HepG2 (cell line): ENCODE results near the gene MOCS1. TPM values are rescaled to one million over a fixed set of nuclear protein-coding genes. Genes with fewer than 3 reads are reported as not detected.

ENCODE experiments used
- ATAC-seq: fragments of 200-7000 bp; cut with Tn5 transposase; 3 replicates; pipeline ENCODE4 v1.9.1; 2020; ENCODE audit warnings: mild to moderate bottlenecking, moderate library complexity
- BruUV-seq: library from RNA; stranded (reverse); fragments of 400-500 nt; replicated peaks from 2 replicates; lab custom pipeline; 2021; lab: Mats Ljungman, UMichigan
- CTCF ChIA-PET: fragments of 300-600 bp; formaldehyde crosslinking; extraction: SDS; loops from one replicate; lab custom pipeline; 2021; ENCODE audit warnings: low total read pairs, inconsistent platforms, low intra/inter-chr PET ratio; lab: Yijun Ruan, JAX
- POLR2A ChIA-PET: fragments of 350-600 bp; sonication (Branson Sonifier 250); formaldehyde crosslinking; loops from one replicate; lab custom pipeline; 2020; ENCODE audit warnings: antibody characterized with exemption, inconsistent platforms; lab: Yijun Ruan, JAX
- DNase-seq: peaks from one replicate; pipeline ENCODE4 v3.0.0-alpha.2; 2015; ENCODE audit warnings: low spot score
- FAIRE-seq: peaks from 3 replicates; lab custom pipeline; 2011; peaks lifted over from hg19 to GRCh38; lab: Jason Lieb, UNC
- H2AFZ ChIP-seq: one replicate; pipeline ENCODE4 v1.6.1; 2011; ENCODE audit warnings: low read length, inconsistent platforms
- H3K27ac ChIP-seq: fragments of 300-600 bp; 3 replicates; pipeline ENCODE4 v1.8.0; 2011; ENCODE audit warnings: mixed run types, mild to moderate bottlenecking, mixed read lengths, low read length, inconsistent platforms; ENCODE audit not compliant: insufficient read depth; ENCODE audit errors: extremely low read length
- H3K27me3 ChIP-seq, 2 experiments: fragments of 200-600 bp in 1 of 2; 2 replicates in 1 of 2; 3 replicates in 1 of 2; pipeline versions ENCODE4 v1.6.0 to v1.8.0; 2011; ENCODE audit warnings: low read length in 2 of 2, mild to moderate bottlenecking in 2 of 2, moderate library complexity in 2 of 2, inconsistent platforms in 1 of 2; ENCODE audit not compliant: insufficient read depth in 2 of 2, control insufficient read depth in 1 of 2
- H3K36me3 ChIP-seq, 2 experiments: fragments of 200-600 bp in 1 of 2; replicated peaks in 1 of 2; 2 replicates in 1 of 2; 3 replicates in 1 of 2; pipeline versions ENCODE4 v1.5.1 to v1.8.0; 2011; ENCODE audit warnings: low read length in 2 of 2, inconsistent platforms in 1 of 2; ENCODE audit not compliant: insufficient read depth in 2 of 2, control insufficient read depth in 1 of 2
- H3K4me1 ChIP-seq: 2 replicates; pipeline ENCODE4 v1.5.1; 2012; ENCODE audit warnings: low read length, inconsistent platforms; ENCODE audit not compliant: insufficient read depth
- H3K4me2 ChIP-seq: 2 replicates; pipeline ENCODE4 v1.6.0; 2011; ENCODE audit warnings: low read depth, low read length, inconsistent platforms
- H3K4me3 ChIP-seq, 3 experiments: fragments of 200-600 bp in 1 of 3; sonication (generic), shearing (Covaris generic) in 1 of 3; replicated peaks in 1 of 3; 2 replicates each; pipeline ENCODE4 v1.5.1; 2011 to 2016; ENCODE audit warnings: low read length in 3 of 3, inconsistent platforms in 2 of 3, low read depth in 2 of 3, mild to moderate bottlenecking in 2 of 3, control low read depth in 1 of 3, mixed read lengths in 1 of 3; ENCODE audit not compliant: insufficient read depth in 1 of 3
- H3K79me2 ChIP-seq: one replicate; pipeline ENCODE4 v1.6.1; 2011; ENCODE audit warnings: low read length, inconsistent platforms; ENCODE audit not compliant: insufficient read depth
- H3K9ac ChIP-seq: 2 replicates; pipeline ENCODE4 v1.6.0; 2011; ENCODE audit warnings: mild to moderate bottlenecking, low read depth, low read length, inconsistent platforms; ENCODE audit not compliant: insufficient read depth
- H3K9me3 ChIP-seq: 2 replicates; pipeline ENCODE4 v1.5.1; 2012; ENCODE audit warnings: mild to moderate bottlenecking, low read length
- H4K20me1 ChIP-seq: 2 replicates; pipeline ENCODE4 v1.6.0; 2011; ENCODE audit warnings: inconsistent platforms, mild to moderate bottlenecking, low read length, moderate library complexity; ENCODE audit not compliant: insufficient read depth
- ARNTL ChIP-seq: sonication (generic); formaldehyde crosslinking; IDR thresholded peaks from 2 replicates; pipeline ENCODE4 v1.4.0; 2020; ENCODE audit warnings: mild to moderate bottlenecking, missing genetic modification reagents
- ATF6 ChIP-seq: sonication (generic); formaldehyde crosslinking; conservative IDR thresholded peaks from 2 replicates; pipeline ENCODE4 v1.4.0; 2020; ENCODE audit warnings: missing genetic modification reagents
- GATA4 ChIP-seq: sonication (generic); IDR thresholded peaks from 2 replicates; pipeline ENCODE4 v1.6.1; 2016; ENCODE audit warnings: antibody characterized with exemption, low read depth, borderline replicate concordance
- GTF2F1 ChIP-seq: fragments of 150-350 bp; IDR thresholded peaks from 2 replicates; pipeline ENCODE4 v1.6.1; 2014; ENCODE audit warnings: low read length
- ISL2 ChIP-seq: sonication (generic); formaldehyde crosslinking; IDR thresholded peaks from 2 replicates; pipeline ENCODE4 v1.5.0; 2020; ENCODE audit warnings: missing genetic modification reagents
- JUND ChIP-seq: sonication (generic); formaldehyde crosslinking; IDR thresholded peaks from 2 replicates; pipeline ENCODE4 v1.8.0; 2022; ENCODE audit warnings: mild to moderate bottlenecking, missing genetic modification reagents
- KDM4B ChIP-seq: sonication (generic); formaldehyde crosslinking; IDR thresholded peaks from 2 replicates; pipeline ENCODE4 v1.4.0; 2020; ENCODE audit warnings: missing genetic modification reagents
- MIER3 ChIP-seq: IDR thresholded peaks from 2 replicates; pipeline ENCODE4 v1.6.1; 2016; ENCODE audit warnings: missing compliant biosample characterization, borderline replicate concordance
- MXD1 ChIP-seq: sonication (generic); formaldehyde crosslinking; IDR thresholded peaks from 2 replicates; pipeline ENCODE4 v1.4.0; 2020; ENCODE audit warnings: mild to moderate bottlenecking, missing genetic modification reagents
- NAIF1 ChIP-seq: sonication (generic); formaldehyde crosslinking; IDR thresholded peaks from 2 replicates; pipeline ENCODE4 v1.5.0; 2020; ENCODE audit warnings: mild to moderate bottlenecking, missing genetic modification reagents, borderline replicate concordance
- NFRKB ChIP-seq: fragments of 450-650 bp; IDR thresholded peaks from 2 replicates; pipeline ENCODE4 v1.6.1; 2017
- SIN3A ChIP-seq: IDR thresholded peaks from 2 replicates; pipeline ENCODE4 v1.6.1; 2011; ENCODE audit warnings: low read depth, mild to moderate bottlenecking, control low read depth, low read length, borderline replicate concordance
- ZBTB33 ChIP-seq: sonication (generic); formaldehyde crosslinking; IDR thresholded peaks from 2 replicates; pipeline ENCODE4 v1.4.0; 2020; ENCODE audit warnings: missing genetic modification reagents
- ZBTB38 ChIP-seq: sonication (generic); formaldehyde crosslinking; IDR thresholded peaks from 2 replicates; pipeline ENCODE4 v1.5.1; 2020; ENCODE audit warnings: mild to moderate bottlenecking, missing genetic modification reagents
- ZFX ChIP-seq: sonication (generic); formaldehyde crosslinking; IDR thresholded peaks from 2 replicates; pipeline ENCODE4 v1.4.0; 2020; ENCODE audit warnings: mild to moderate bottlenecking, low read depth, missing genetic modification reagents, moderate library complexity
- ZNF264 ChIP-seq: sonication (generic); formaldehyde crosslinking; IDR thresholded peaks from 2 replicates; pipeline ENCODE4 v1.4.0; 2020; ENCODE audit warnings: missing genetic modification reagents
- ZNF343 ChIP-seq: sonication (generic); formaldehyde crosslinking; IDR thresholded peaks from 2 replicates; pipeline ENCODE4 v1.4.0; 2020; ENCODE audit warnings: mild to moderate bottlenecking, missing genetic modification reagents
- ZNF737 ChIP-seq: sonication (generic); formaldehyde crosslinking; IDR thresholded peaks from 2 replicates; pipeline ENCODE4 v1.5.0; 2020; ENCODE audit warnings: missing genetic modification reagents, mild to moderate bottlenecking, borderline replicate concordance
- ZNF772 ChIP-seq: sonication (generic); formaldehyde crosslinking; IDR thresholded peaks from 2 replicates; pipeline ENCODE4 v1.5.0; 2020; ENCODE audit warnings: mild to moderate bottlenecking, missing genetic modification reagents
- ZNF773 ChIP-seq: sonication (generic); formaldehyde crosslinking; IDR thresholded peaks from 2 replicates; pipeline ENCODE4 v1.4.0; 2020; ENCODE audit warnings: missing genetic modification reagents, borderline replicate concordance
- WGBS: methylation state at CpG from one replicate; pipeline ENCODE4 v1.1.6; 2017; ENCODE audit warnings: low lambda C conversion rate; 5-methylcytosine and 5-hydroxymethylcytosine counted together
- in situ Hi-C: cut with HindIII; loops from 2 replicates; pipeline ENCODE4 v1.10.0; 2017; ENCODE audit warnings: low pct_unique_long_range_greater_than_20kb; ENCODE audit not compliant: extremely low pct_ligation_motif_present
- intact Hi-C: fragments of 100-400 bp; cut with micrococcal nuclease; formaldehyde crosslinking; loops from one replicate; pipeline ENCODE4 v1.10.0; 2022; ENCODE audit not compliant: unreplicated experiment
- polyA plus RNA-seq, 8 experiments: library from polyadenylated mRNA; depleted of rRNA in 3 of 8; stranded (reverse) in 7 of 8; unstranded in 1 of 8; fragments of >200 nt; fragmentation: Illumina TruSeq in 4 of 8; extraction: Trizol in 4 of 8; gene quantifications; 2 replicates each; pipeline versions ENCODE4 v1.2.1 to v1.2.3, GENCODE V29; 2011 to 2016; ENCODE audit warnings: low read depth in 4 of 8, missing spikeins in 1 of 8, mixed read lengths in 1 of 8; ENCODE audit not compliant: insufficient read depth in 1 of 8
- total RNA-seq, 5 experiments: library from RNA; depleted of rRNA; stranded (reverse); fragments of >200 nt; fragmentation: Illumina TruSeq; extraction: Trizol; gene quantifications; 2 replicates each; pipeline ENCODE4 v1.2.3, GENCODE V29; 2016; ENCODE audit warnings: low read depth in 1 of 5

MOCS1 gene
- total and polyA plus RNA-seq, 2 of the 13 experiments (the other 11 are each of a cell fraction or from before 2014, with no cell fraction given) = 5.3 to 11.7 TPM

- TF ChIP-seq ATF6 (CRISPR knock-in tag) (no peak), GTF2F1 (no peak), ZBTB38 (CRISPR knock-in tag) (no peak), ZNF264 (CRISPR knock-in tag) (no peak), ZNF773 (CRISPR knock-in tag) (no peak), GATA4 (no peak), KDM4B (CRISPR knock-in tag) (no peak)
Measured at GRCh38 chr6:39912446-39912845, 21.8 kb downstream of the MOCS1 start (continued).

- no peak for TF ChIP-seq NFRKB
- no peak for TF ChIP-seq JUND (CRISPR knock-in tag)
- TF ChIP-seq ZNF737 (CRISPR knock-in tag) = no peak
- TF ChIP-seq ZBTB33 (CRISPR knock-in tag) = no peak
- no peak for TF ChIP-seq MIER3 (CRISPR knock-in tag)
- no peak for TF ChIP-seq ARNTL (CRISPR knock-in tag)
- TF ChIP-seq ISL2 (CRISPR knock-in tag) = no peak
- no peak for TF ChIP-seq SIN3A
- TF ChIP-seq ZNF343 (CRISPR knock-in tag) = no peak
- no peak for TF ChIP-seq MXD1
- no peak for TF ChIP-seq ZNF772 (CRISPR knock-in tag)
- TF ChIP-seq NAIF1 (CRISPR knock-in tag) = no peak
- no peak for TF ChIP-seq ZFX (CRISPR knock-in tag)
- TF ChIP-seq, all 625 proteins: peak for 0
- no peak overlapping the region for H3K9ac ChIP-seq
- ChIA-PET CTCF (no interaction called here), POLR2A (no interaction called here)
- H4K20me1 ChIP-seq = no peaks in the 10 kb centered on the region
- peaks cover 9 to 25% of the 10 kb centered on the region in 2 experiments; a peak in 4 of 5 replicates for H3K36me3 ChIP-seq
- no peak overlapping the region for H3K4me2 ChIP-seq
- H2AFZ ChIP-seq = no peak overlapping the region
- DNase-seq (no peak), FAIRE-seq (no peak), ATAC-seq (no peak)
- no peaks in the 10 kb centered on the region for H3K4me1 ChIP-seq
- no peaks in the 10 kb centered on the region for H3K27me3 ChIP-seq
- H3K9me3 ChIP-seq = no peaks in the 10 kb centered on the region
- intact Hi-C loops (no loop called here), in situ Hi-C loops (no loop called here)
- no peak overlapping the region for H3K4me3 ChIP-seq
- 94% methylated on average over 10 of the region's 10 CpGs for WGBS
- no TSS peak for BruUV-seq
- no peaks in the 10 kb centered on the region for H3K79me2 ChIP-seq
- no peak overlapping the region for H3K27ac ChIP-seq
Measured at GRCh38 chr6:39911513-39912125, 22.6 kb downstream of the MOCS1 start.
